Hematopoietic multipotent progenitor cell (in vitro differentiated cells): ENCODE data around the gene DCDC1. TPM values are rescaled to one million over a fixed set of nuclear protein-coding genes. Genes with fewer than 3 reads are reported as not detected.

Experiments
- total RNA-seq: library from RNA; depleted of rRNA; stranded (reverse); fragments of >200 nt; gene quantifications from one replicate; pipeline ENCODE4 v1.2.3, GENCODE V29; 2012

The DCDC1 gene
- total RNA-seq, 1 donor = not detected

Other genes starting within 250 kb of the DCDC1 start
- gene DNAJC24, start 121 bp upstream of the DCDC1 start, total RNA-seq = 4.3 TPM
- 5.9 TPM for gene IMMP1L, start 139.9 kb upstream of the DCDC1 start, total RNA-seq
- gene ELP4, start 140.0 kb upstream of the DCDC1 start, total RNA-seq = 19.9 TPM